NCI-H774 (cell line): Measurements from ENCODE around the gene UPK3A.
A peak's percentile ranks its signal among the peaks of the same experiment; 100 is the strongest.
"Not testable (repeated sequence)": the region's sequence is repeated elsewhere in the genome, so short reads cannot be mapped to it uniquely, and the experiment has no call there.

ENCODE experiments used
- DNase-seq: peaks from one replicate; lab custom pipeline; 2025; lab: John Stamatoyannopoulos, UW

Gene UPK3A

DNA sequence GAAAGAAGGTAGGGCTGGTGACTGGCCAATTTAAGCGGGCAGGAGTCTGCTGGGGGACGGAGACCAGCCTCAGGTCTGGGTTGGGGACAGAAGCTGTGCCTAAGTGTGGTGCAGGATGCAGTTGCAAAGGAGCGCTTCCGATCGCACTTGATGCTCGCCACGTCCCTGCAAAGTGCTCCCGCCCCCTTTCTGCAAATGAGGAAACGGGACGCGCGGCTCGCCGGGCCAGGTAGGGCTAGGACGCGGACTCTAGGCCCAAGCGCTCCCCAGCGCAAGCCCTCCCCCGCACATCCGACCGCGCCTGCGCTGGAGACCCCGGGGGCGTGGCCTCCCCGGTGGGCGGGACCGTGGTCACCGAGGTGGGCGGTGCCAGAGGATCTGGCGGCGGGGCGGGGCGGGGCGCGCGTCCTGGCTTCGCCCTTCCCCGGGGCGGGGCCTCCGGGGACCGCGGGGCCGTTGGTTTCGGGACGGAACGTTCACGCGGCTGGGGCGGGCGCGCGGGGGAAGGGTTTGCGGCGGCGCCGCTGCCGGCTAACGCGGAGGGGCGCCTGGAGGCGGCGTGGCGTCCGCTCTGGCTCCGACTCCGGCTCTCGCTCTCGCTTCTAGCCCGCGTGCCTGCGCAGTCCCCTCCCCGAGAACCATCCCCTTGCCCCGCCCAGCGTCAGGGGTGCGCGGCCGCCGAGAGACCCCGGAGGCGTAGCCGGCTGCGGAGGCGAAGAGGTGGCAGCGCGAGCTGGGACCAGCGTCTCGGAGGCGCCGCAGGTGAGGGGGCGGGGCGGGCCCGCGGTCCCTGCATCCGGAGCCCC, 24.9 kb downstream of the UPK3A start, which contains the start of gene FAM118A:
Gene FAM118A (plus strand): TSS at position 513 of the 806 bp plus-strand sequence. CDS start 12,446 bp downstream, outside the sequence.
- DNase-seq = peak; percentile 67

DNA sequence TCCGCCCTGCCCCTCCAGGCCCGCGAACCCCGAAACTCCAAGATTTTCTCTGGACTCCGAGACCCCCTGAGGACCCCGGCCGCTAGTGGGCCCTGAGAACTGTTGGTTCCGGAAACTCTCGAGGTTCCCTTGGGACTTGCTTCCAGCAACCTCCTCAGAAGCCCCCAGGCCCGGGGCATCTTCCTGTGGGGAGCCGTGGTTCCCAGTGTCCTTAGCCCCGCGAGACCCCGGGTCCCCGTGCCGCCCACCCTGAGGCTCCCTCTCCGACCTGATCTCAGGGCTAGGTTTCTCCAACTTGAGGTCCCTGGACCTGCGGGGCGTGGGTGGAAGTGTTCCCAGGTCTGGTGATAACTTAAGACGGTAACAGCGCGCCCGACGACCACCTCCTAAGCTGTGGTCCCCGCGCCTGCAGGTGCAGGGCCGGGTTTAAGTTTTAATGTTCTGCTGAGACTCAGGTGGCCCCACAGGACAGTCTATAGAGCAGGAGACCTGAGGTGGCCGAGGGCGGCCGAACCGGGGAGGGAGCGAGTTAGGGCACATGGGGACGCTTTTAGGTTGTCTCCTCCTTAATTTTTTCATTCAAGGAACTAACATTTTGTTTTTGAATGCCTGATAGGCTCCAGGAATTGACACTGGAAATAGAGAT, 25.7 kb downstream of the UPK3A start:
- DNase-seq = no peak

DNA sequence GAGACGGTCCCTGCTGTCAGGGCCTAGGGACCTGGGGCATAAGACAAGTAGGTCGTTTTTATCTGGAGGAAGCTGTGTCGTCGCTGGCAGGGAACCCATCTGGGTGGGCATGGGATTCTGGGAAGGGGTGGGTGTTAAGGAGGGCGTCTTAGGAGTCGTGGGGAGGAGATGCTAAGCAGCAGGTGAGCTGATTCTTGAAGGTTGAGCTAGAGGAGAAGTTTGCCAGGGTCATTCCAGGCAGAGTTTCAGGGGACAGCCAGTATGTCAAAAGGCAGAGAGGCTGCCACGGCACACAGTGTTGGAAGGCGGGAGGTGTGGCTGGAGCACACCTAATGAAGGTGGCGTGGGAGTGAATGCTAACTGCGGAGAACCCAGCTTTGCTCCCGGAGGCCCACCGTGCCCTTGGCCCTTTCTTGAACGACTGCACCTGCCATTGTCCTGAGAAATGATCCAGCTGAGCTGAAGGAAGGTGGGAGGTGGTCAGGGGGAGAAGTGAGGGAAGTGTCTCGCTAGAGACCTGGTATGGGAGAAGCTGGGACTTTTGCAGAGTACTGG, 26.3 kb downstream of the UPK3A start:
- DNase-seq = no peak

DNA sequence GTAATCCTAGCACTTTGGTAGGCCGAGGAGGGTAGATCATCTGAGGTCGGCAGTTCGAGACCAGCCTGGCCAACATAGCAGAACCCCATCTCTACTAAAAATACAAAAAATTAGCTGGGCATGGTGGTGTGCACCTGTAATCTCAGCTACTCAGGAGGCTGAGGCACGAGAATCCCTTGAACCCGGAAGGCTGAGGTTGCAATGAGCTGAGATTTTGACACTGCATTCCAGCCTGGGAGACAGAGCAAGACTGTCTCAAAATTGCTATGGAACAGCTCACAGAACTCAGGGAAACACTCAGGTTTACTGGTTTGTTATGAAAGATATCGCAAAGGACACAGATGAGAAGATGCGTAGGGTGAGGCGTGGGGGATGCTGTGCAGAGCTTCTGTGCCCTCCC, 27.7 kb downstream of the UPK3A start:
- DNase-seq = no peak

DNA sequence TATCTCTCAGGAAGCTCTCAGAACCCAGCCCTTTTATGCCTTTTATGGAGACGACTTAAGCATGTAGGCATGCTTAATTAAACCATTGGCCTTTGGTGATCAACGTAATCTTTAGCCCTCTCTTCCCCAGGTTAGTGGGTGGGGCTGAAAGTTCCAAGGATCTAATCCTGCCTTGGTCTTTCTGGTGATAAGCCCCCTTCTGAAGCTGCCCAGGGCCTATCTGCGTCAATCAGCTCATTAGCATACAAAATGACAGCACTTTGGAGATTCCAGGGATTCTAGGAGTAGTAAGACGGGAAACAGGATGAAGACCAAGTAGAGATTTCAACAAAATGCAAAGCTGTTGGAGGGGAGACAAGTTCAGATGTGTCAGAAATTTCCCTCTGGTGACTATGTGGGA, 28.1 kb downstream of the UPK3A start:
- no peak for DNase-seq

DNA sequence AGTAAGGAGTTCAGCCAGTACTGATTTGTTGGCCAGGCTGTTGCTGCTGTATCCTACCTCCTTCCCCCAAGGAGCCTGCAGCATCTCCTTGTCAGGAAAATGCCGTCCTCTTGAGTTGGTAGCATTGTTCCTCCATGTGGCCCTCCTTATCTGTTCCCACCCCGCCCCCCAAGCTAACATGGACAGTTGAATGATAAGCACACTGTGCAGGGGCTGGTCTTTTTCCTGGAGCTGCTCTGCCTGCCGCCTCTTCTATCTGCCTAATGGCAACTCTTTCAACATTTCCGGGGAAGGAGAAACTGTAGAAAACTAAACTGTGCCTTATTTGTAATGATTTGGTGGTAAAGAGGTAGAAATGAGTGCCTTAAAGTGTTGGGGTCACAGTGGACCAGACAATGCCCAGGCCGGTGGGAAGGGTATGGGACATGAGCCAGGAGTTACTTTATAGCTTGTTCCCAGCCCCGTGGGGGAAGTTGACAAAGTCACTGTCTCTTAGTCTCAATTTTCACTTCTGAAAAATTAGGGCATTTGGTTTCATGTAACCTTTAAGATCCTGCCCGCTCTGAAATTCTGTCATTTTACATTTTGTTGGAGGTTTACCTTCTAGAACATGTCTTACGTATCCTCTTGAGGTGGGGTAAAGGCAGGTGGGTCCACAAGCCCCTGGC, 29.4 kb downstream of the UPK3A start:
- no peak for DNase-seq

DNA sequence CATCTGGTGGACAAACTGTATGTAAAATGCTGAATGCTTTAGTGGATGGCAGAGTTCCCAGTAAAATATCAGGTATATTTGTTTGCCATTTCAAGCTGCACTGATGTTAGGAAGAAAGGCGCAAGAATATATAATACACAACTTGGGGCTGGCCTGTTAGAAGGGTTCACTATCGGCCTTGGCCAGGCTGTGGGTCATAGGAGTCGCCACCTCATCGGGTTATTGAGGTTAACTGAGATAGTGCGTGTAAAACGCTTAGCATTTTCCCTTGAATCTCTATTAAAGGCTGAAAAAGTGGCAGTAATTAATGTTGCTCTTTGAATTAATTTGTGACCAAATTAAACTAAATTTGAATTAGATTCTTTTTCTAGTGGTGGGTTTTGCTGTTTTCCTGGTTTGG, 30.0 kb downstream of the UPK3A start:
- no peak for DNase-seq

DNA sequence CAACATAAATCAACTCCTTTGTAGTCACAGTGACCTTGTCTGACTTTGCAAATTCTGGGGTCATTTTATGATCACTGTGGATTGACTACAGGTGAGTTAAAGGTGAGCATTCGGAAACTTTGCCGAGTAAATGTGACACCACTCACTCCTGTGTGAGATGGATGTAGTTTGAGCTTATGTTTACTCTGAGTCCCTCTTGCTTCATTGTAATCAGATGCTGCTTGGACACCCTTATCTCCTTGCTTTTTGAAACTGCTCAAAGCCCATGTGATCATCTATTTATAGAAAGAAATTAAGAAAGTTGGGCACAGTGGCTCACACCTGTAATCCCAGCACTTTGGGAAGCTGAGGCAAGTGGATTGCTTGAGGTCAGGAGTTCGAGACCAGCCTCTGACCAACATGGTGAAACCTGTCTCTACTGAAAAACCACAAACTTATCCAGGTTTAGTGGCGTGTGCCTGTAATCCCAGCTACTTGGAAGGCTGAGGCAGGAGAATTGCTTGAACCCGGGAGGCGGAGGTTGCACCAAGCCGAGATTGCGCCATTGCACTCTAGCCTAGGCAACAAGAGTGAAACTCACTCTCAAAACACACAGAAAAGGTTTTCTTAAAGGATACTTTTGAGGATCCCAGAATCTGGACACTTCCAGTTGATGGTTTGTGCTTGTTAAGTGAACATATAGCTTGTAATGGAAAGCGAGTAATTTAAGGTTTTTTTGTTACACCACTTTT, 32.2 kb downstream of the UPK3A start:
- no peak for DNase-seq

DNA sequence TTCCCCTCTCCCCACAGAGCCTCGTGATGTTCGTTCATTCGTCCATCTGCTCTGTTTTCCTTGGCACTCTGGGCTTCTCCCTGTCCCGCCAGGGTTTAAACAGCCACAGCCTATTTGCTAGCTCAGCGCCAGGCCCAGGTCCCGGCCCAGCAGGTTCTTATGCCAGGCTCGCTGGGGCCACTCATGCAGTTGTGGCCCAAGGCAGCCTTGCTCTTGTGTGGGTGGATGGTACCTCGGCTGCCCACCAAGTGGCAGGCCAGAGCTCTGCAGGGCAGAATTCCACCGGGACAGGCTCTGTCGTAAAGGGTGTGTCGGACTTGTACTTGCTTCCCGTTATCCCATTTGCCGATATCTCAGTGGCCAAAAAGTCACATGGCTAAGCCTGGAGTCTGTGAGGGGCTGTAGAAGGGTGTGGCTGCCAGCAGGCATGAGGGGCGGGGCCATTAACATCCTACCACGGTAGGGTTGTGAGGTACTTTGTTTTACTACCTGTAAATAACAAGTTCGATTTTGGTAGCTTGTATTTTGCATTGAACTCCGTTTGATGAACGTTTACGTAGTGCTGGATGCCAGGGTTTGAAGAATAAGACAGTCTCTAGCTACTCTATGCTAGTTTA, 32.9 kb downstream of the UPK3A start:
- no peak for DNase-seq

DNA sequence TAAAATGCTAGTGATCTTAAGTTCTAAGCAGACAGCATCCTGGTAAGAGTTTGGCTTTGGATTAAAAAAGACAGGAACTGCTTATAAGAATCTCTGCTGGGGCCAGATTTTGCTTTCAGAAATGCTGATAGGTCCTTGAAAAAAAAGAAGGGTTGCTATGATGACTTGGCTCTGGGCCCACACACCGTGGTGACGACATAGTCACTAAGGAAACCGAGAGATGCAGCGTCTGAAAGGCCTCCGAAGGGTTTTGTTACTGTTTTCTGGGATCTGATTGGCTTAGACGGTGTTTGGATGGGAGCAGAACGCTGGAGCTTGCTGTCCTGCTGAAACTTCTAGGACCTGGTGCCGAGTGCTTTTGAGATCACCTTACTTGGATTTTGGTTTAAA, 33.4 kb downstream of the UPK3A start:
- DNase-seq = peak; percentile 34

DNA sequence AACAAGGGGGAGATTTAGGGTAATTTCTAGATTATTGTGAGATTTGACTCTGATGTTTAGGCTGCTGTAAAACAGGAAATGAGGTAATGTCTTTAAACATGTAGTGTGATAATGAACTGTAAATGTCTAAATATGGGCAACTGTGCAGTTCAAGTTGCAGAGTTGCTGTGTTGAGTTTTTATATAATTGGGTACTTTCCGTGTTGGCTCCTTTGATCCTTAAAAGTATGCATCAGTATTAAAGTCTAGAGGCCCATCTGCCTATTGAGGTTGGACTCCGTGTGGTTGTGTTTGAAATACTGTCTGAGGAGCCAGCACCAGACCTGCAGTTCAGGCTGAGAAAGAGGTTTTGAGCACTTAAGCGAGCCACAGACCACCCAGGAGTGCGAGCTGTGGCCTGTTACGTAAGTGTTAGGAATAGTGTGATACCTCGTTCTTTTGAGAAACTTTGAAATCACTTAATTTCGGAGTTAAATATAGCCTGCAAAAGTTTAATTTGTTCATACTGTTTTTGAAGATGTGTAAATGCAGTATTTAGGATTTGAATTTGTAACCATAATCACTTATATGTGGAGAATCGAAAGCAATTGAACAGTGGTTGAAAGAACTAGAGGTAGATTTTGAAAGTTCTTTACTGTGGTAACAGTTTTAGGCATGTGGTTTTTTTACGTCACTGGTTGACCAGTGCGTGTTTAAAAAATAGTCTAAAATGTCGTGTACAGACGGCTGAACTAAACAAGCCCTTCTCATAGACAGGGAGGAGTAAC, 34.0 kb downstream of the UPK3A start:
- DNase-seq = no peak

DNA sequence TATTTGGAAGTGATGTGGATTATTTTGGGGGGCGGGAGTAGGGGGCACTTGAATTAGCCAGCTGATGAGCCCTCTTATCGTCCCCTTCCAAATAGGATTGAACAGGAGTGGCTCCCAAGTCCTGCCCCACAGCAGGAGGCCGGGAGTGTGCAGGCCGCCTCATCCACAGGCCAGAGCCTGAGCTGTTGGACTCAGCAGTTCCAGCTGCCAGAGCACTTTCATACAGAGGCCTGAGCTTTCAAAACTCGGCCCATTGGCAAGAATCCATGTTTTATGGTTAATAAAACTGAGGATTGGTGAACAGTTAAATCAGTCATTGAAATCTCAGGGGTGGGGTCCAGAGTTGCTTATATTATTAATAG, 34.6 kb downstream of the UPK3A start:
- DNase-seq = no peak

DNA sequence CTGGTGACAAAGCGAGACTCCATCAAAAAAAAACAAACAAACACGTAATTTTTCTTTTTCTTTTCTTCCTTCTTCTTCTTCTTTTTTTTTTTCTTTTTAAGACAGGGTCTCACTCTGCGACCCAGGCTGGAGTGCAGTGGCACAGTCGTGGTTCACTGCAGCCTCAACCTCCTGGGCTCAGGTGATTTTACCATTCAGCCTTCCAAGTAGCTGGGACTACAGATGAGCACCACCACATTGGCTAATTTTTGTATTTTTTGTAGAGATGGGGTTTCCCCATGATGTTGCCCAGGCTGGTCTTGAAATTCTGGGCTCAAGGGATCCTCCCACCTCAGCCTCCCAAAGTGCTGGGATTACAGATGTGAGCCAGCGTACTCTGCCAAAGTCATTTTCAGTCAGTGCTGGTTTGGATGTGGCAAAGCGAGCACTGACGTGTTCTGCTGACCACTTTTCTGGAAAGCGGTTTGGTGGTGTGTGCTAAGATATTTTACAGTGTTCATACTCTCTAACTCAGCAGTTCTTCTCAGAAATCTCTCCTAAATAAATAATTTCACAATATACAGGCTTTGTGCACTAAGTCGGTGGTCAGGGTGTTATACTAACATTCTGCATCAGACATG, 35.7 kb downstream of the UPK3A start:
- DNase-seq = no peak

DNA sequence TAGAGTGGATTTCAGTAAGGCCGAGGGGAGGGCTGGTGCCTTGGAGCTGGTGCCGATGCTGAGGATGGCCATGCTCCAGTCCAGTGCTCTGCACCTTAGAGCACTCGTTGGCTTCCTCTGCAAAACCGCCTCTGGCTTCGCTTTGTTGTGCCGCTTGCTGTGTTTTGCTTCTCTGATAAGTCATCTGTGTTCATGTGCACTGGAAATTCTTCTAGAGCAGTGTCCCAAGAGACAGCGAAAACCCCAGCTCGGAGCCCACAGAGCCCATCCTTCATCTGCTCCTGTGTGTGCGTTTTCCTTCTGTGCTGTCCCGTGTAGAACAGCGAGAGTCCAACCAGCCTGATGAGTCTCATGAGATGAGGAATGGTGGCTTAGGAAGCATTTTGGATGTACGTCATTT, 37.1 kb downstream of the UPK3A start:
- DNase-seq = no peak

DNA sequence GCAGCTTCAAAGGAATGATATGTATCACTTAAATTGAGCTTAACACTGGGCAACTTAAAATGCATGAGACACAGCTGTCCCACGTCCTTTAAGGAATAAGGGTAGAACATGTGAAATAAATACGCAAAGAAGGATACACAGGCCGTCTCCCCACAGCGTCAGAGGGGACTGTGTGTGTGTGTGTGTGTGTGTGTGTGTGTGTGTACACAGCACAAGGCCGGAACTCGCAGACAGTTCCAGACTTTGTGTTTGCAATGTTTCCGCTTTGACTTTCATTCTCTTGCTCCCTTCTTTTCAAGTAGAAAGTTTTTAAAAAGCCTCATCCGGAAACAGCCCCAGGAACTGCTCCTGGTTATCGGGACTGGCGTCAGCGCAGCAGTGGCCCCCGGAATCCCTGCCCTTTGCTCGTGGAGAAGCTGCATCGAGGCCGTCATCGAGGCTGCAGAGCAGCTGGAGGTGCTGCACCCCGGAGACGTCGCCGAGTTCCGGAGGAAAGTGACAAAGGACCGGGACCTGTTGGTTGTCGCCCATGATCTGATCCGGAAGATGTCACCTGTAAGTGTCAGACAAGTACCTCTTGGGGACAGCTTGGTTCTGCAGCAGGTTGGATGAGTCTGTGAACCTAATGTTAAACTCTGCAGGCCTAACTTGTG, 38.2 kb downstream of the UPK3A start:
- no peak for DNase-seq

DNA sequence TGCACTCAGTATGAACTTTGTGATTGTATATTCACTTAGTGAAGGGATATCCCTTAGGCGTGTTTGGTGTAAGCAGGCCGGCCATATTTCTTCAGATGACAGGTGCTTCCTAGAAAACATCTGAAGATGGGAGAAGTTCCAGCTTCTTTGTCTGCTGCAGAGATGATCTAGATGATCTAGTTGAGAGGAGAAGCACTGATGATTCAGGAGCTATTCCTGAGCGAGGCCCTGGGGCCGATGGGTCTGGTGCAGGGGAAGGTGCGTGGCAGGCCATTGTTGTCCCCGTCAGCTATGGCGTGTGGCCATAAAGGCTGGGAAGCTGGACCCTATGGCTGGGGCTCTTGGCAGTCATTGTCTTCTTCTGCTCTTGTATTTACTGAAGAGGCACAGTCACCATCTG, 38.9 kb downstream of the UPK3A start:
- no peak for DNase-seq

DNA sequence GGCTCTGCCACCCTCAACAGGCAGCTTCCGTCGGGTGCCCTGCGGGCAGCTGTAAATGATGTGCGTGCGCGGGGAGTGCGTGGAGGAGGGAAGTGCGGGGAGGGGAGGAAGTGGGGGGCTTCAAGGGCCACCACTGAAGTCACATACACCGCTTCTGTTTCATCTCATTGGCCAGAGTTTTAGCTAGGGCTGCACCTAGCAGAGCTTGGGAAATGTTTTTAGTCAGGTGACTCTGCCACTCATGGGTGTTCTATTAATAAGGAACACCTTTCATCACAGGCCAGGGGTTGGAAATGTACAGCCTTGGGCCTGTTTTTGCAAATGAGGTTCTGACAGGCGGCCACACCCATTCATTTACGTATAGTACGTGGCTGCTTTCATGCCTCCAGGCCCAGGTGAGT, 39.6 kb downstream of the UPK3A start:
- DNase-seq = no peak

DNA sequence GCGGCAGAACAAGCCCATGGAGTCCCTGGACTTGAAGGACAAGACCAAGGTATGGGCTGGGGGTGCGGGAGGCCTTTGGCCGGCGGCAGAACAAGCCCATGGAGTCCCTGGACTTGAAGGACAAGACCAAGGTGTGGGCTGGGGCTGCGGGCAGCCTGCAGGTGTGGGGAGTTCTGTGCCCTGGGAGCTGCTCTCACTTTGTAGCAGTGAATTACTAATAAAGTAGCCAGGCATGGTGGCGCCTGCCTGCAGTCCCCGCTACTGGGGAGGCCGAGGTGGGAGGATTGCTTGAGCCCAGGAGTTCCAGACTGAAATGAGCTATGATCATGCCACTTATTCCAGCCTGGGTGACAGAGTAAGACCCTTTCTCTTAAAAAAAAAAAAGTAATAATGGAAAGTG, 43.5 kb downstream of the UPK3A start:
- not testable (repeated sequence) for DNase-seq

DNA sequence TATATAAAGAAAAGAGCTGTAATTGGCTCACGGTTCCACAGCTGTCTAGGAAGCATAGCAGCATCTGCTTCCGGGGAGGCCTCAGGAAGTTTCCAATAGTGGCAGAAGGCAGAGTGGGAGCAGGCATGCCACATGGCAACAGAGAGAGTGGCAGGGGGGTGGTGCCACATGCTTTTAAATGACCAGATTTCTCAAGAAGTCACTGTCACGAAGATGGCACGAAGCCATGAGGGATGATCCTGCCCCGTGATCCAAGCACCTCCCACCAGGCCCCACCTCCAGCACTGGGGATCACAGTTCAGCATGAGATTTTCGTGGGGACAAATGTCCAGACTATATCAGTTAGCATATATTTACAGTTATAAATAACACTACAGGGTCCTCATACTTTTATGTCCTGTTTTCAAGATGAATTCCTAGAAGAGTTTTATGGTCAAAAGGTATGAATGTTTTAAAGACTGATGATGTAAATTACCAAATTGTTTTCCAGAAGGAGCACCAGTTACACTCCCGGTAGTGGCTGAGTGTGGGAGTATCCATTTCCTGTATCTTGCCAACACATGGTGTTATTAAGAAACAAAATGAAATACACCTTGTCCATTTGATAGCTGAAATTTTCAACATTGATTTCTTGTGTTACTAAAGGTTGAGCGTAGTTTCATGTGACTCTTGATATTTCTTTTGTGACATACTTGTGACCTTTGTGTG, 44.2 kb downstream of the UPK3A start:
- no peak for DNase-seq
